Smooth muscle cell (in vitro differentiated cells): ENCODE measurements around the gene CBFA2T2. TPM values are rescaled to one million over a fixed set of nuclear protein-coding genes. Genes with fewer than 3 reads are reported as not detected.

Experiments
- DNase-seq: peaks from one replicate; lab custom pipeline; 2025; ENCODE audit not compliant: unreplicated experiment; lab: John Stamatoyannopoulos, UW
- H2AFZ ChIP-seq: fragments of 200-600 bp; sonication (generic); 2 replicates; pipeline ENCODE4 v1.6.0; 2016; ENCODE audit warnings: antibody characterized with exemption, low read depth, mild to moderate bottlenecking
- H3F3A ChIP-seq: fragments of 200-600 bp; sonication (generic); 2 replicates; pipeline ENCODE4 v1.6.0; 2017; ENCODE audit warnings: antibody characterized with exemption, low read depth
- H3K27ac ChIP-seq: fragments of 200-600 bp; sonication (generic); 2 replicates; pipeline ENCODE4 v1.5.1; 2016; ENCODE audit warnings: low read depth, mild to moderate bottlenecking
- H3K27me3 ChIP-seq: fragments of 200-600 bp; sonication (generic); 2 replicates; pipeline ENCODE4 v1.6.1; 2016; ENCODE audit warnings: low read depth, mild to moderate bottlenecking
- H3K36me3 ChIP-seq: fragments of 200-600 bp; sonication (generic); 2 replicates; pipeline ENCODE4 v1.5.1; 2016; ENCODE audit warnings: low read depth
- H3K4me1 ChIP-seq: fragments of 200-600 bp; sonication (generic); 2 replicates; pipeline ENCODE4 v1.5.1; 2016; ENCODE audit warnings: low read depth
- H3K4me2 ChIP-seq: fragments of 200-600 bp; sonication (generic); 2 replicates; pipeline ENCODE4 v1.6.0; 2016; ENCODE audit warnings: mild to moderate bottlenecking
- H3K4me3 ChIP-seq: fragments of 200-600 bp; sonication (generic); 2 replicates; pipeline ENCODE4 v1.5.1; 2016; ENCODE audit warnings: mild to moderate bottlenecking
- H3K79me2 ChIP-seq: fragments of 200-600 bp; sonication (generic); 2 replicates; pipeline ENCODE4 v1.6.0; 2016; ENCODE audit warnings: low read depth, mild to moderate bottlenecking
- H3K9ac ChIP-seq: fragments of 200-600 bp; sonication (generic); 2 replicates; pipeline ENCODE4 v1.6.0; 2016; ENCODE audit warnings: low read depth
- H3K9me3 ChIP-seq: fragments of 200-600 bp; sonication (generic); replicated peaks from 2 replicates; pipeline ENCODE4 v1.5.1; 2016; ENCODE audit warnings: low read depth
- H4K20me1 ChIP-seq: fragments of 200-600 bp; sonication (generic); 2 replicates; pipeline ENCODE4 v1.6.0; 2016; ENCODE audit warnings: low read depth
- WGBS: methylation state at CpG from one replicate; pipeline ENCODE4 v1.1.7; 2016; ENCODE audit warnings: low lambda C conversion rate; 5-methylcytosine and 5-hydroxymethylcytosine counted together
- polyA plus RNA-seq: library from polyadenylated mRNA; unstranded; fragments of >200 nt; fragmentation: Nextera tagmentation; extraction: Ambion mirVana; gene quantifications from 2 replicates; pipeline ENCODE4 v1.2.1, GENCODE V29; 2016
- total RNA-seq: library from RNA; depleted of rRNA; stranded (reverse); fragments of >200 nt; gene quantifications from 2 replicates; pipeline ENCODE4 v1.2.3, GENCODE V29; 2014
- TF ChIP-seq, protein P1 (sequence below): fragments of 200-600 bp; sonication (generic); IDR thresholded peaks from 2 replicates; pipeline ENCODE4 v1.5.1; 2017; ENCODE audit warnings: borderline replicate concordance, mild to moderate bottlenecking, antibody characterized with exemption; ENCODE audit not compliant: insufficient read depth, poor library complexity, severe bottlenecking

CBFA2T2 gene
- total and polyA plus RNA-seq, 2 experiments from 2014 or later, result 18.2 to 41.6 TPM

GRCh38 chr20:33567949-33568348 is 78.1 kb downstream of the CBFA2T2 start:
- H3K4me2 ChIP-seq, result no peak overlapping the region
- 96% methylated on average over 4 of the region's 4 CpGs for WGBS
- peaks cover 88% of the 10 kb centered on the region for H4K20me1 ChIP-seq
- no peak for DNase-seq
- no peaks in the 10 kb centered on the region for H3K27me3 ChIP-seq
- TF ChIP-seq, protein P1, sequence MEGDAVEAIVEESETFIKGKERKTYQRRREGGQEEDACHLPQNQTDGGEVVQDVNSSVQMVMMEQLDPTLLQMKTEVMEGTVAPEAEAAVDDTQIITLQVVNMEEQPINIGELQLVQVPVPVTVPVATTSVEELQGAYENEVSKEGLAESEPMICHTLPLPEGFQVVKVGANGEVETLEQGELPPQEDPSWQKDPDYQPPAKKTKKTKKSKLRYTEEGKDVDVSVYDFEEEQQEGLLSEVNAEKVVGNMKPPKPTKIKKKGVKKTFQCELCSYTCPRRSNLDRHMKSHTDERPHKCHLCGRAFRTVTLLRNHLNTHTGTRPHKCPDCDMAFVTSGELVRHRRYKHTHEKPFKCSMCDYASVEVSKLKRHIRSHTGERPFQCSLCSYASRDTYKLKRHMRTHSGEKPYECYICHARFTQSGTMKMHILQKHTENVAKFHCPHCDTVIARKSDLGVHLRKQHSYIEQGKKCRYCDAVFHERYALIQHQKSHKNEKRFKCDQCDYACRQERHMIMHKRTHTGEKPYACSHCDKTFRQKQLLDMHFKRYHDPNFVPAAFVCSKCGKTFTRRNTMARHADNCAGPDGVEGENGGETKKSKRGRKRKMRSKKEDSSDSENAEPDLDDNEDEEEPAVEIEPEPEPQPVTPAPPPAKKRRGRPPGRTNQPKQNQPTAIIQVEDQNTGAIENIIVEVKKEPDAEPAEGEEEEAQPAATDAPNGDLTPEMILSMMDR, result no peak
- no peak overlapping the region for H3K4me3 ChIP-seq
- H3K36me3 ChIP-seq, result no peaks in the 10 kb centered on the region
- no peaks in the 10 kb centered on the region for H3K9me3 ChIP-seq
- H3K9ac ChIP-seq, result no peak overlapping the region
- H3K4me1 ChIP-seq, result peaks cover 32% of the 10 kb centered on the region
- no peak overlapping the region for H2AFZ ChIP-seq
- no peaks in the 10 kb centered on the region for H3F3A ChIP-seq
- peaks cover 71% of the 10 kb centered on the region for H3K79me2 ChIP-seq
- H3K27ac ChIP-seq, result no peak overlapping the region

- no peaks in the 10 kb centered on the region for H3K36me3 ChIP-seq
- H3K79me2 ChIP-seq, result peaks cover 69% of the 10 kb centered on the region
- no peak for DNase-seq
- H3K4me3 ChIP-seq, result no peak overlapping the region
- TF ChIP-seq, protein P1, result no peak
- H3K4me2 ChIP-seq, result peak overlapping the region; percentile 20
- no peak overlapping the region for H2AFZ ChIP-seq
- no peak overlapping the region for H3K9ac ChIP-seq
- H4K20me1 ChIP-seq, result peaks cover 88% of the 10 kb centered on the region
- no peak overlapping the region for H3K27ac ChIP-seq
- H3F3A ChIP-seq, result no peaks in the 10 kb centered on the region
- WGBS, result 47% methylated on average over 9 of the region's 9 CpGs
- no peaks in the 10 kb centered on the region for H3K9me3 ChIP-seq
- H3K27me3 ChIP-seq, result no peaks in the 10 kb centered on the region
- H3K4me1 ChIP-seq, result peaks cover 32% of the 10 kb centered on the region
Measured at GRCh38 chr20:33568378-33568777, 78.5 kb downstream of the CBFA2T2 start.

GRCh38 chr20:33568868-33569801 is 79.2 kb downstream of the CBFA2T2 start:
- no peaks in the 10 kb centered on the region for H3K9me3 ChIP-seq
- H3K4me1 ChIP-seq, result peaks cover 32% of the 10 kb centered on the region
- no peaks in the 10 kb centered on the region for H3K27me3 ChIP-seq
- WGBS, result 68% methylated on average over 3 of the region's 3 CpGs
- no peak overlapping the region for H3K9ac ChIP-seq
- TF ChIP-seq, protein P1, result no peak
- no peak overlapping the region for H3K4me3 ChIP-seq
- H3K27ac ChIP-seq, result peak overlapping the region; percentile 40
- H3K79me2 ChIP-seq, result peaks cover 62% of the 10 kb centered on the region
- no peak overlapping the region for H2AFZ ChIP-seq
- H3K4me2 ChIP-seq, result peak overlapping the region; percentile 28
- DNase-seq, result no peak
- H3F3A ChIP-seq, result no peaks in the 10 kb centered on the region
- no peaks in the 10 kb centered on the region for H3K36me3 ChIP-seq
- H4K20me1 ChIP-seq, result peaks cover 90% of the 10 kb centered on the region
